ENCODE measurements around the gene ZFYVE28.

GRCh38 chr4:2333916-2334644, 84.4 kb downstream of the ZFYVE28 start:
- TF ChIP-seq CTCF (conservative IDR thresholded peaks at IDR 0.05 in 1 of 2, IDR thresholded peaks at IDR 0.05 in 1 of 2; ENCODE audit: extremely low read depth in 1 of 2, insufficient read depth in 1 of 2, low read depth in 1 of 2, low read length in 2 of 2) (no peak), EZH2 (IDR thresholded peaks at IDR 0.05; ENCODE audit: borderline replicate concordance, low read length) (no peak)

All from mammary epithelial cell (primary cell).